Cerebellar cortex (tissue), 1 donor: Measurements from ENCODE around the gene PIERCE2.
"Not testable (repeated sequence)": the region's sequence is repeated elsewhere in the genome, so short reads cannot be mapped to it uniquely, and the experiment has no call there.

ENCODE experiments used
- DNase-seq: peaks from one replicate; pipeline ENCODE4 v3.0.0-alpha.2; 2015; ENCODE audit warnings: low spot score

PIERCE2 gene

DNA sequence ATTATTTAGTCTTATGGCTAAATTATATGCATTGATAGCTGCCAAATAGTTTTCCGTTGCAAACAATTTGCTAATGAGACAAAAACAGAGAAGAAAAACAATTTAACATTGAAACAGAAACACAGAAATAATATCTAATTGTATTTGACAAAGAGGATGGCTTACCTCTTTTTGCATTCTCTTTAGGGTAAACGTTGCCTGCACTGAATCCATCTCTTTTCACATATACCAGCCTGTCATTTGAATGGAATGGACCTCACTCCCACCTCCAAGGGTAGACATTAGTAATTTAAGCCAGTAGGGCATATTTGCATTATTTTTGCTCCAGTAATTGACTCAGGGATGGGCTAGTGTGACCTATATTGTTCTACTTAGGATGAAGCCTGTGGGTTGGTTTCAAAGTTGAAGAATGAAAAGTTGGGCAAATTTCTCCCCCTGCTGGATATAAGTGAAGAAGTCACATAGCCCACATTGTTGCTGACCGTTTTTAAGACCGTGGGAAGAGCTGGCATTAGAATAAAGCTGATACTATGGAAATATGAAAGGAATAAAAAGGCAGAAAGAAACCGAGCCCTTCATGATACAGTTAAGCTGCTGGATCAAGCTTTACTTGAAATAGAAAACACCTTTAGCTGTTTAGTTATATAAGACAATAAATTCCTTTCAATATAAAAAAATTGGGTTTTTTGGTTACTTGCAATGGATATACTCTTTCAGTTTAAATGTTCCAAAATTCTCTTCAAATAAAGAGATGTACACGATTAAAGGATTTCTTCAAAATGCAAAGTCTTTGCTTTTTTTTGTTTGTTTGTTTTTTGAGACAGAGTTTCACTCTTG, 26.9 kb downstream of the PIERCE2 start:
- DNase-seq: peak; percentile 72

DNA sequence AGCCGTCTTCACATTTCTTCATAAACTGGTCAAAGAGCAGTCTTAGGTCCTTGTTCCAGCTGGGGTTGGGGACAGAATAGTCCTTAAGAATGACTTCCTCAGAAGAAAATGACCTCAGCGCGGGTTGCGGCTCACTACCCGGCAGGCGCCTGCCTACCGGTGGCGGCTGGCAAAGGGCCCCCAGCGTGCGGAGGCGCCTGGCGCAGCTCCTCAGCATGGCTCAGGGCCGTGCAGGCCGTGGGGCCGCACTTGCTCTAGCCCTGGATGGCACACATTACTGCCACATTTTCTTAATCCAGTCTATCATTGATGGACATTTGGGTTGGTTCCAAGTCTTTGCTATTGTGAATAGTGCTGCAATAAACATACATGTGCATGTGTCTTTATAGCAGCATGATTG, 34.8 kb downstream of the PIERCE2 start:
- not testable (repeated sequence) for DNase-seq

DNA sequence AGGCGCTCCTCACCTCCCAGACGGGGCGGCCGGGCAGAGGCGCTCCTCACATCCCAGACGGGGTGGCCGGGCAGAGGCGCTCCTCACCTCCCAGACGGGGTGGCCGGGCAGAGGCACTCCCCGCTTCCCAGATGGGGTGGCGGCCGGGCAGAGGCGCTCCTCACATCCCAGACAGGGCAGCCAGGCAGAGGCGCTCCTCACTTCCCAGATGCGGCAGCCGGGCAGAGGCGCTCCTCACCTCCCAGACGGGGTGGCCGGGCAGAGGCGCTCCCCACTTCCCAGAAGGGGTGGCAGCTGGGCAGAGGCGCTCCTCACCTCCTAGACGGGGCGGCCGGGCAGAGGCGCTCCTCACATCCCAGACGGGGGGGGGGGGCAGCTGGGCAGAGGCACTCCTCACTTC, 37.6 kb downstream of the PIERCE2 start:
- not testable (repeated sequence) for DNase-seq

DNA sequence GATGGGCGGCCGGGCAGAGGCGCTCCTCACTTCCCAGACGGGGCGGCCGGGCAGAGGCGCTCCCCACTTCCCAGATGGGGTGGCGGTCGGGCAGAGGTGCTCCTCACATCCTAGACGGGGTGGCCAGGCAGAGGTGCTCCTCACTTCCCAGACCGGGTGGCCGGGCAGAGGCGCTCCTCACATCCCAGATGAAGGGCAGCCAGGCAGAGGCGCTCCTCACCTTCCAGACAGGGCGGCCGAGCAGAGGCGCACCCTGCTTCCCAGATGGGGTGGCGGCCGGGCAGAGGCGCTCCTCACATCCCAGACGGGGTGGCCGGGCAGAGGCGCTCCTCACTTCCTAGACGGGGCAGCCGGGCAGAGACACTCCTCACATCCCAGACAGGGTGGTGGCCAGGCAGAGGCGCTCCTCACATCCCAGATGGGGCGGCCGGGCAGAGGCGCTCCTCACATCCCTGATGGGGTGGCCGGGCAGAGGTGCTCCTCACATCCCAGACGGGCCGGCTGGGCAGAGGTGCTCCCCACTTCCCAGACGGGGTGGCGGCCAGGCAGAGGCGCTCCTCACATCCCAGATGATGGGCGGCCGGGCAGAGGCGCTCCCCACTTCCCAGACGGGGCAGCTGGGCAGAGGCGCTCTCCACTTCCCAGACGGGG, 38.2 kb downstream of the PIERCE2 start:
- not testable (repeated sequence) for DNase-seq

DNA sequence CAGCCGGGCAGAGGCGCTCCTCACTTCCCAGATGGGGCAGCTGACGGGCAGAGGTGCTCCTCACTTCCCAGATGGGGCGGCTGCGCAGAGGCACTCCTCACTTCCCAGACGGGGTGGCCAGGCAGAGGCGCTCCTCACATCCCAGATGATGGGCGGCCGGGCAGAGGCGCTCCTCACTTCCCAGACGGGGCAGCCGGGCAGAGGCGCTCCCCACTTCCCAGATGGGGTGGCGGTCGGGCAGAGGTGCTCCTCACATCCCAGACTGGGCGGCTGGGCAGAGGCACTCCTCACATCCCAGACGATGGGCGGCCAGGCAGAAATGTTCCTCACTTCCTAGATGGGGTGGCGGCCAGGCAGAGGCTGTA, 38.7 kb downstream of the PIERCE2 start:
- not testable (repeated sequence) for DNase-seq

DNA sequence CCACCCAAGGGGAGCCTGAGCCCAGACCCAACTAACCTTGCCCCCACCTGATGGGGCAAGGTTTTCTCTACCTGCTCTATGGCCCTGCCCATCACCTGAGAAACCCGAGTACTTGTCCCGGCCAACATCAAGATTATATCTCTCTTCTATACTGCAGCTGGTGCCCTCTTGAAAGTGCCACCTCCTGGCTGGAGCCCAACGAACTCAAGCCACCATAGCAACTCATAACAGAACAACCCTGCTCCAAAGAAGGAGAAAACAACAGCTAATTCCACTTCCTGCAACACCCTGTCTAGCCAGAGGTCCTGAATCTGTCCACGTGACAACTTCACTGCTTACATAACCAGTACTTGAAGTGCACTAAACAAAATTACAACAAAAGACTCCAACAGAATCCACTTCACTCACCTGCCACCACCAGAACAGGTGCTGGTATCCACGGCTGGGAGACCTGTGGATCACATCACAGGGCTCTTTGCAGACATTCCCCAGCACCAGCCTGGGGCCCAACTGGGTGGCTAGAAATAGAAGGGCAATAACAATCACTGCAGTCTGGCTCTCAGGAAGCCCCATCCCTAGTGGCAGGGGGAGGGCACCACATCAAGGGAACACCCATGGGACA, 49.2 kb downstream of the PIERCE2 start:
- no peak for DNase-seq

DNA sequence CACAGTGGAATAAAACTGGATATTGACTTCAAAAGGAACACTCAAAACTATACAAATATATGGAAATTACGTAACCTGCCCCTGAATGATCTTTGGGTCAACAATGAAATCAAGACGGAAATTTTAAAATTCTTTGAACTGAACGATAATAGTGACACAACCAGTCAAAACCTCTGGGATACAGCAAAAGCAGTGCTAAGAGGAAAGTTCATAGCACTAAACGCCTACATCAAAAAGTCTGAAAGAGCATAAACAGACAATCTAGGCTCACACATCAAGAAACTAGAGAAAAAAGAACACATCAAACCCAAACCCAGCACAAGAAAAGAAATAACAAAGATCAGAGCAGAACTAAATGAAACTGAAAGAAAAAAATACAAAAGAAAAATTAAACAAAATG, 53.2 kb downstream of the PIERCE2 start:
- DNase-seq: no peak

DNA sequence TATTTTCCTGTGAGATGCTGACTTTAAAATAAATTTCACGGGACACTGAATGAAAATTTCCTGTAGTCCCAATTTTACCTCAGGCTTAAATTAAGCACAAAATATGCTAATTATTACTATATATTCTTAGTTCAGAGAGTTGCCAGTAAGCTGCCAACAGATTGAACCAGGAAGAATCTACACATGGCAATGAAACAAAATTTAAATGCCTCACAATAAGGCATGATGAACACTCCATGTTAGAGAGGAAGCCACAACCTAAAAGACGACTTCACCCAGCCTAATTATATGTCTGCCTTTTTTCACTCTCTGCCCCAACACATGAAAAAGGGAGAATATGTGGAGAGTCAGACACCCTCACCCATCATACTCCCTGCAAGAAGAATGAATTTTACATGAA, 60.0 kb downstream of the PIERCE2 start:
- DNase-seq: no peak
